ENCODE results near the gene TIGAR.

Gene TIGAR

GRCh38 chr12:4320853-4321701 lies at the start of gene TIGAR:
TIGAR (plus strand) TSS chr12:4321213; CDS start chr12:4321272, 59 bp downstream.
- Histone ChIP-seq H3K4me1 (ENCODE audit: insufficient read depth, low read length) (peaks cover 13% of the 10 kb centered on the region), H3K9me3 (ENCODE audit: low read length) (peaks cover 2% of the 10 kb centered on the region), H3K27me3 (ENCODE audit: insufficient read depth, low read length) (no peaks in the 10 kb centered on the region), H3K4me3 (ENCODE audit: low read length) (peak within 1 kb of the TSS; percentile 92), H2AFZ (ENCODE audit: low read depth, low read length) (peak within 1 kb of the TSS; percentile 81), H3K36me3 (ENCODE audit: insufficient read depth, low read length) (peaks cover 7% of the 10 kb centered on the region)

GRCh38 chr12:4271717-4272423 lies 49.1 kb upstream of the TIGAR start:
- Histone ChIP-seq H2AFZ (ENCODE audit: low read depth, low read length) (peak overlapping the region; percentile 91), H3K9me3 (ENCODE audit: low read length) (no peaks in the 10 kb centered on the region), H3K36me3 (ENCODE audit: insufficient read depth, low read length) (peaks cover 7% of the 10 kb centered on the region), H3K4me1 (ENCODE audit: insufficient read depth, low read length) (peaks cover 45% of the 10 kb centered on the region), H3K4me3 (ENCODE audit: low read length) (peak overlapping the region; percentile 75), H3K27me3 (ENCODE audit: insufficient read depth, low read length) (peaks cover 28% of the 10 kb centered on the region)

- H3K4me1 ChIP-seq (ENCODE audit: insufficient read depth, low read length), result peaks cover 52% of the 10 kb centered on the region
- H3K27me3 ChIP-seq (ENCODE audit: insufficient read depth, low read length), result peaks cover 25% of the 10 kb centered on the region
- H3K36me3 ChIP-seq (ENCODE audit: insufficient read depth, low read length), result peaks cover 13% of the 10 kb centered on the region
- peak overlapping the region; percentile 91 for H2AFZ ChIP-seq (ENCODE audit: low read depth, low read length)
- no peaks in the 10 kb centered on the region for H3K9me3 ChIP-seq (ENCODE audit: low read length)
- peak overlapping the region; percentile 75 for H3K4me3 ChIP-seq (ENCODE audit: low read length)
Observed at GRCh38 chr12:4272424-4273272, 48.4 kb upstream of the TIGAR start.

GRCh38 chr12:4273273-4273651 lies 47.8 kb upstream of the TIGAR start:
- peaks cover 58% of the 10 kb centered on the region for H3K4me1 ChIP-seq (ENCODE audit: insufficient read depth, low read length)
- peak overlapping the region; percentile 75 for H3K4me3 ChIP-seq (ENCODE audit: low read length)
- no peaks in the 10 kb centered on the region for H3K9me3 ChIP-seq (ENCODE audit: low read length)
- peak overlapping the region; percentile 91 for H2AFZ ChIP-seq (ENCODE audit: low read depth, low read length)
- peaks cover 23% of the 10 kb centered on the region for H3K27me3 ChIP-seq (ENCODE audit: insufficient read depth, low read length)
- H3K36me3 ChIP-seq (ENCODE audit: insufficient read depth, low read length), result peaks cover 19% of the 10 kb centered on the region

DNA sequence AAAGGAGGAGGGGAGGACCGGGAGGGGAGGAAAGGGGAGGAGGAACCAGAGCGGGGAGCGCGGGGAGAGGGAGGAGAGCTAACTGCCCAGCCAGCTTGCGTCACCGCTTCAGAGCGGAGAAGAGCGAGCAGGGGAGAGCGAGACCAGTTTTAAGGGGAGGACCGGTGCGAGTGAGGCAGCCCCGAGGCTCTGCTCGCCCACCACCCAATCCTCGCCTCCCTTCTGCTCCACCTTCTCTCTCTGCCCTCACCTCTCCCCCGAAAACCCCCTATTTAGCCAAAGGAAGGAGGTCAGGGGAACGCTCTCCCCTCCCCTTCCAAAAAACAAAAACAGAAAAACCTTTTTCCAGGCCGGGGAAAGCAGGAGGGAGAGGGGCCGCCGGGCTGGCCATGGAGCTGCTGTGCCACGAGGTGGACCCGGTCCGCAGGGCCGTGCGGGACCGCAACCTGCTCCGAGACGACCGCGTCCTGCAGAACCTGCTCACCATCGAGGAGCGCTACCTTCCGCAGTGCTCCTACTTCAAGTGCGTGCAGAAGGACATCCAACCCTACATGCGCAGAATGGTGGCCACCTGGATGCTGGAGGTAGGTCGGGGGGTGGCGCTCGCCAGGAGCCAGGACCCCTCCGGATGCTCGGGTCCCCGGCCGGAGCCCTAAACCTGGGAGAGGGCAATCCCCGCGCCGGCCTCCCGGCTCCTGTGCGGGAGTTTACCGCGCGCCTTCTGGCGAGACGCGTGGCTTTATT lies 47.2 kb upstream of the TIGAR start, which contains the start of gene CCND2:
TSS of gene CCND2 (plus strand) at position 111 of the 744 bp plus-strand sequence. CDS start at position 390, 279 bp downstream.
- peaks cover 18% of the 10 kb centered on the region for H3K27me3 ChIP-seq (ENCODE audit: insufficient read depth, low read length)
- H3K4me1 ChIP-seq (ENCODE audit: insufficient read depth, low read length), result peaks cover 58% of the 10 kb centered on the region
- H3K36me3 ChIP-seq (ENCODE audit: insufficient read depth, low read length), result peaks cover 25% of the 10 kb centered on the region
- peak within 1 kb of the TSS; percentile 91 for H2AFZ ChIP-seq (ENCODE audit: low read depth, low read length)
- H3K9me3 ChIP-seq (ENCODE audit: low read length), result no peaks in the 10 kb centered on the region
- H3K4me3 ChIP-seq (ENCODE audit: low read length), result peak within 1 kb of the TSS; percentile 75

- H3K27me3 ChIP-seq (ENCODE audit: insufficient read depth, low read length), result peaks cover 17% of the 10 kb centered on the region
- H3K9me3 ChIP-seq (ENCODE audit: low read length), result no peaks in the 10 kb centered on the region
- H3K4me3 ChIP-seq (ENCODE audit: low read length), result peak overlapping the region; percentile 75
Observed at GRCh38 chr12:4274396-4275015, 46.5 kb upstream of the TIGAR start.

GRCh38 chr12:4275016-4275869 lies 45.8 kb upstream of the TIGAR start:
- Histone ChIP-seq H2AFZ (ENCODE audit: low read depth, low read length) (no peak overlapping the region), H3K4me1 (ENCODE audit: insufficient read depth, low read length) (peaks cover 69% of the 10 kb centered on the region), H3K27me3 (ENCODE audit: insufficient read depth, low read length) (peaks cover 9% of the 10 kb centered on the region), H3K36me3 (ENCODE audit: insufficient read depth, low read length) (peaks cover 37% of the 10 kb centered on the region), H3K9me3 (ENCODE audit: low read length) (no peaks in the 10 kb centered on the region), H3K4me3 (ENCODE audit: low read length) (peak overlapping the region; percentile 75)

More at GRCh38 chr12:4274396-4275015, 46.5 kb upstream of the TIGAR start:
- Histone ChIP-seq H2AFZ (ENCODE audit: low read depth, low read length) (peak overlapping the region; percentile 14), H3K4me1 (ENCODE audit: insufficient read depth, low read length) (peaks cover 62% of the 10 kb centered on the region), H3K36me3 (ENCODE audit: insufficient read depth, low read length) (peaks cover 30% of the 10 kb centered on the region)

DNA sequence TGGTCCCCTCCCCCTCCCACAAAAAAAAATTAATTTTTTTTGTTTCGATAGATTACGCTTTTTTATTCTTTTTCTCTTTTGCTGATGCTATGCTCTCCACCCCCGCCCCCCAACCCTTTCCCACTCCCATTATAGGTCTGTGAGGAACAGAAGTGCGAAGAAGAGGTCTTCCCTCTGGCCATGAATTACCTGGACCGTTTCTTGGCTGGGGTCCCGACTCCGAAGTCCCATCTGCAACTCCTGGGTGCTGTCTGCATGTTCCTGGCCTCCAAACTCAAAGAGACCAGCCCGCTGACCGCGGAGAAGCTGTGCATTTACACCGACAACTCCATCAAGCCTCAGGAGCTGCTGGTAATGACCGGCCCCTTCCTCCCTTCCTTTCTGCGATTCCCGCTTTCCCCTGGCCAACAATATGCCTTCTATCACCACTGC lies 45.1 kb upstream of the TIGAR start:
- Histone ChIP-seq H3K4me3 (ENCODE audit: low read length) (peak overlapping the region; percentile 75), H2AFZ (ENCODE audit: low read depth, low read length) (no peak overlapping the region), H3K4me1 (ENCODE audit: insufficient read depth, low read length) (peaks cover 72% of the 10 kb centered on the region), H3K9me3 (ENCODE audit: low read length) (no peaks in the 10 kb centered on the region), H3K27me3 (ENCODE audit: insufficient read depth, low read length) (peaks cover 6% of the 10 kb centered on the region), H3K36me3 (ENCODE audit: insufficient read depth, low read length) (peaks cover 38% of the 10 kb centered on the region)

GRCh38 chr12:4276524-4277204 lies 44.3 kb upstream of the TIGAR start:
- H3K4me1 ChIP-seq (ENCODE audit: insufficient read depth, low read length), result peaks cover 65% of the 10 kb centered on the region
- peak overlapping the region; percentile 75 for H3K4me3 ChIP-seq (ENCODE audit: low read length)
- H3K9me3 ChIP-seq (ENCODE audit: low read length), result no peaks in the 10 kb centered on the region
- H2AFZ ChIP-seq (ENCODE audit: low read depth, low read length), result no peak overlapping the region
- peaks cover 46% of the 10 kb centered on the region for H3K36me3 ChIP-seq (ENCODE audit: insufficient read depth, low read length)
- no peaks in the 10 kb centered on the region for H3K27me3 ChIP-seq (ENCODE audit: insufficient read depth, low read length)

- Histone ChIP-seq H2AFZ (ENCODE audit: low read depth, low read length) (no peak overlapping the region), H3K27me3 (ENCODE audit: insufficient read depth, low read length) (no peaks in the 10 kb centered on the region), H3K4me1 (ENCODE audit: insufficient read depth, low read length) (peaks cover 63% of the 10 kb centered on the region), H3K4me3 (ENCODE audit: low read length) (no peak overlapping the region), H3K36me3 (ENCODE audit: insufficient read depth, low read length) (peaks cover 50% of the 10 kb centered on the region), H3K9me3 (ENCODE audit: low read length) (no peaks in the 10 kb centered on the region)
Observed at GRCh38 chr12:4277205-4277543, 43.8 kb upstream of the TIGAR start.

- no peaks in the 10 kb centered on the region for H3K9me3 ChIP-seq (ENCODE audit: low read length)
- no peak overlapping the region for H2AFZ ChIP-seq (ENCODE audit: low read depth, low read length)
- no peaks in the 10 kb centered on the region for H3K27me3 ChIP-seq (ENCODE audit: insufficient read depth, low read length)
- peaks cover 56% of the 10 kb centered on the region for H3K4me1 ChIP-seq (ENCODE audit: insufficient read depth, low read length)
- peaks cover 57% of the 10 kb centered on the region for H3K36me3 ChIP-seq (ENCODE audit: insufficient read depth, low read length)
- no peak overlapping the region for H3K4me3 ChIP-seq (ENCODE audit: low read length)
Observed at GRCh38 chr12:4277857-4278256, 43.2 kb upstream of the TIGAR start.
